Tibial nerve (tissue), 4 donors: Measurements from ENCODE around the gene TAF5L. TPM values are rescaled to one million over a fixed set of nuclear protein-coding genes. Genes with fewer than 3 reads are reported as not detected.

ENCODE experiments used
- DNase-seq, 2 donors: peaks; one replicate each; pipeline ENCODE4 v3.0.0-alpha.2; 2019; ENCODE audit warnings: low spot score in 2 of 2
- H3K27ac ChIP-seq, 4 donors: fragments of 200-600 bp; sonication (generic) in 3 of 4; one replicate each; pipeline ENCODE4 v1.5.1; 2017 to 2019; ENCODE audit warnings: mild to moderate bottlenecking in 1 of 4
- H3K27me3 ChIP-seq, 2 donors: fragments of 200-600 bp; sonication (generic) in 1 of 2; one replicate each; pipeline versions ENCODE4 v1.5.1 to v1.6.0; 2017 to 2019
- H3K36me3 ChIP-seq, 3 donors: fragments of 200-600 bp; sonication (generic); one replicate each; pipeline ENCODE4 v1.5.1; 2018 to 2019
- H3K4me1 ChIP-seq, 4 donors: fragments of 200-600 bp; sonication (generic) in 3 of 4; one replicate each; pipeline ENCODE4 v1.5.1; 2017 to 2019
- H3K4me3 ChIP-seq, 4 donors: fragments of 200-600 bp; sonication (generic) in 3 of 4; one replicate each; pipeline ENCODE4 v1.5.1; 2017 to 2019; ENCODE audit warnings: mild to moderate bottlenecking in 1 of 4, moderate library complexity in 1 of 4
- H3K9me3 ChIP-seq, 4 donors: fragments of 200-600 bp; sonication (generic) in 3 of 4; one replicate each; pipeline ENCODE4 v1.5.1; 2017 to 2019
- EP300 ChIP-seq, 2 donors: sonication (generic); formaldehyde crosslinking; IDR thresholded peaks; one replicate each; pipeline ENCODE4 v1.6.1; 2017; ENCODE audit warnings: antibody characterized with exemption in 2 of 2, mild to moderate bottlenecking in 1 of 2
- POLR2A ChIP-seq, 2 donors: fragments of 450-650 bp; IDR thresholded peaks; one replicate each; pipeline ENCODE4 v1.6.1; 2017; ENCODE audit warnings: antibody characterized with exemption in 2 of 2, mild to moderate bottlenecking in 2 of 2, moderate library complexity in 2 of 2
- WGBS, 2 donors: methylation state at CpG; one replicate each; pipeline ENCODE4 v1.1.5; 2018; 5-methylcytosine and 5-hydroxymethylcytosine counted together
- total RNA-seq, 4 donors: library from RNA; depleted of rRNA; stranded (reverse); fragments of >200 nt; gene quantifications; one replicate each; pipeline ENCODE4 v1.1.0, GENCODE V29; 2016
- TF ChIP-seq, protein P1 (sequence below), 5 experiments: fragments of 200-600 bp in 3 of 5; fragments of 450-650 bp in 2 of 5; sonication (generic) in 3 of 5; IDR thresholded peaks; one replicate each; pipeline ENCODE4 v1.5.1; 2016 to 2019; ENCODE audit warnings: antibody characterized with exemption in 5 of 5, mild to moderate bottlenecking in 3 of 5, moderate library complexity in 2 of 5

TAF5L gene
- total RNA-seq, 4 donors from 2014 or later, result 7.1 to 18.6 (median 8.6) TPM

DNA sequence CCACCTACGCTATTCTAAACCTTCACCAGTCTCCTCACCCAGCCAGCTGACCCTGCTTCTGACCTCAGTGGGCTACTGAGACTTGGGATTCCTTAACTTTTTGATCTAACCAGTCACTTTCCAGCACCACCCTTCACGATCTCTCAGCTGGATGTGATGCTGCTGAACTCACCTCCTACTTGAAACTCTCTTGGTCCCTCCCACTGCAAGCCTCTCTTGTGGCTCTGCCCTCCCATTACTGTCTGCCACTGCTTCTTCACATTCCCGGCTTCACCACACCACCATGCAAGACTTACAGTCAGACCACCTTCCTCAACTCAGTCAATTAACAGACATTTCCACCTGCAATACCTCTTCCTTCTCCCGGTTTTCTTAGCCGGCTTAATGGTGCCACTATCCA lies 6.3 kb downstream of the TAF5L start:
- no peak overlapping the region for H3K27ac ChIP-seq
- DNase-seq, result no peak
- H3K4me3 ChIP-seq, result no peak overlapping the region
- peaks cover 0 to 53% (median 9%) of the 10 kb centered on the region in 4 donors for H3K4me1 ChIP-seq
- 83 to 86% methylated on average over 5 of the region's 5 CpGs for WGBS, 2 donors
- no peaks in the 10 kb centered on the region for H3K27me3 ChIP-seq
- H3K9me3 ChIP-seq, result no peaks in the 10 kb centered on the region
- TF ChIP-seq POLR2A (IDR thresholded peaks at IDR 0.05), result no peak
- TF ChIP-seq, protein P1, sequence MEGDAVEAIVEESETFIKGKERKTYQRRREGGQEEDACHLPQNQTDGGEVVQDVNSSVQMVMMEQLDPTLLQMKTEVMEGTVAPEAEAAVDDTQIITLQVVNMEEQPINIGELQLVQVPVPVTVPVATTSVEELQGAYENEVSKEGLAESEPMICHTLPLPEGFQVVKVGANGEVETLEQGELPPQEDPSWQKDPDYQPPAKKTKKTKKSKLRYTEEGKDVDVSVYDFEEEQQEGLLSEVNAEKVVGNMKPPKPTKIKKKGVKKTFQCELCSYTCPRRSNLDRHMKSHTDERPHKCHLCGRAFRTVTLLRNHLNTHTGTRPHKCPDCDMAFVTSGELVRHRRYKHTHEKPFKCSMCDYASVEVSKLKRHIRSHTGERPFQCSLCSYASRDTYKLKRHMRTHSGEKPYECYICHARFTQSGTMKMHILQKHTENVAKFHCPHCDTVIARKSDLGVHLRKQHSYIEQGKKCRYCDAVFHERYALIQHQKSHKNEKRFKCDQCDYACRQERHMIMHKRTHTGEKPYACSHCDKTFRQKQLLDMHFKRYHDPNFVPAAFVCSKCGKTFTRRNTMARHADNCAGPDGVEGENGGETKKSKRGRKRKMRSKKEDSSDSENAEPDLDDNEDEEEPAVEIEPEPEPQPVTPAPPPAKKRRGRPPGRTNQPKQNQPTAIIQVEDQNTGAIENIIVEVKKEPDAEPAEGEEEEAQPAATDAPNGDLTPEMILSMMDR (IDR thresholded peaks at IDR 0.05), result no peak
- TF ChIP-seq EP300 (IDR thresholded peaks at IDR 0.05), result no peak
- no peaks in the 10 kb centered on the region for H3K36me3 ChIP-seq

DNA sequence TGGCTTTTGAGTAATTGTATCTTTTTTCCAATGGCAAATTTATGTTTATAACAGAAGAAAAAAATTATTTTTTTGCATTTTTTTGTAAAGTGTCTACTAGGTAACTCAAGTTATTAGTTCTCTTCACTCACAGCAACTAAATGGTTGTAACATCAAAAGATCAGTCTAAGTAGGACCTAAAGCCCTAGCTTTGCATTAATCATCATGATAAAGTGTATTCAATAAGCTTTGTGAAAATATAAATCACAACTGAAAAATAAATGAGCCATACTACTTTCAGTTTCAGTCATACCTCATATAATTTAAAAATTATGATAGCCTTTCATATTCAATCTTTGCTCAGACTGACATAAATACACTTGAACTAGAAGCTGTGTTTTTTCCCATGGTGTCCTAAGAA lies 6.9 kb downstream of the TAF5L start:
- TF ChIP-seq, protein P1 (IDR thresholded peaks at IDR 0.05), result no peak
- TF ChIP-seq POLR2A (IDR thresholded peaks at IDR 0.05) (no peak), EP300 (IDR thresholded peaks at IDR 0.05) (no peak)
- H3K4me1 ChIP-seq, result peaks cover 0 to 47% (median 3%) of the 10 kb centered on the region in 4 donors
- H3K4me3 ChIP-seq, result no peak overlapping the region
- H3K36me3 ChIP-seq, result peaks cover 0 to 5% (median 0%) of the 10 kb centered on the region in 3 donors
- no peaks in the 10 kb centered on the region for H3K27me3 ChIP-seq
- no peak overlapping the region for H3K27ac ChIP-seq
- no peaks in the 10 kb centered on the region for H3K9me3 ChIP-seq
- DNase-seq, result no peak

DNA sequence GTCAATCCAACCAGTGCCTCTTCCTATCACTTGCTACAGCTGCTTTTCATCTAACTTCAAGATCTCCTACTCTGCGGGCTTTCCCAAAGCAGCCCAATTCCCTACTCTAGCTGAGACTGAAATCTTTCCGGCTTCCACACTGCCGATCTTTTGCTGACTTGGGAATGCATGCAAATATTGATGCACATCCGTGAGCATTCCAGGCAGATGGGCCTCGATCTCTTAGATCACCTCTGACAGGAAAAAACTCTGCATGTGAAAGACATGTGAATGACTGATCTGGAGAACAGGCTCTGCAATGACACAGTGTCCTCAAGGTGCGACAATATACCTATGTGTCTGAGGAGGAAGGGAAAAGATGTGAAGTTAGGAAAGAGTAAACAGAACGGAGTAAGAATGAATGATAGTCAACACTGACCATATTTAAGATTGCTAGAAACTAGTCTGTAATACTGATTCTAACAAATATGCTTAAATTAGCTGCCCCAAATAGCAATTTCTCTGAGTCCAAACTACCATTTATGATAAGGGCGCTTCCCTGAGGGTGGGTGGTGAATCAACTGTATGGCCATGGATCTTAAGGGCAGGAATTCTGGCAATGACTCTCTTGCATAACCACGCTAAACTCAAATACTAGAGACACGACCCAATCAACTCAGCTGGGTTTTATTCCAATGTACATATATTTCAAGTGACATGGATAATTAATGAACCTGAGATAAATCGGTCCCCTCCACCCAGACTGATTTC lies 8.4 kb downstream of the TAF5L start:
- Histone ChIP-seq H3K27me3 (no peaks in the 10 kb centered on the region), H3K4me1 (peaks cover 0 to 34% (median 0%) of the 10 kb centered on the region in 4 donors), H3K27ac (no peak overlapping the region), H3K36me3 (peaks cover 0 to 20% (median 0%) of the 10 kb centered on the region in 3 donors), H3K4me3 (no peak overlapping the region), H3K9me3 (no peaks in the 10 kb centered on the region)
- WGBS, 2 donors, result 86 to 87% methylated on average over 11 of the region's 11 CpGs
- no peak for DNase-seq
- TF ChIP-seq, protein P1 (IDR thresholded peaks at IDR 0.05), result no peak
- TF ChIP-seq POLR2A (IDR thresholded peaks at IDR 0.05) (no peak), EP300 (IDR thresholded peaks at IDR 0.05) (no peak)

DNA sequence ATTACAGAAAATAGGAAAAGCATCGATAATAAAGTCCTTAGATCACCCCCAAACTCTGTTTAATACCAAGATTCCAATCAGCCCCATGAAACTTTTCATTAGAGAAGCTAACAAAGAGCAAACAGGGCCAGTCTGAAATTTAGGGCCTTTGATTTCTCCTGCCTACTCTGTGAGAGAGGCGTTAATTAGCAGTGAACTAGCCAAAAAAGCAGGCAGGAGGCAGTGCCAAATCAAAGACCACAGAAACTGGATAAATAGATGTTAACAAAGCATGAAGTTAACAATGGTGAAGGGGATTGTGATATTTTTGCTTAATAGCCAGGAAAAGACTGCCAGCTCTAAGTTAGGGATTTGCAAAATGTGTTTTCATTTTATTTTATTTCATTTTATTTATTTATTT lies 11.2 kb downstream of the TAF5L start:
- 90 to 97% methylated on average over 2 of the region's 2 CpGs for WGBS, 2 donors

DNA sequence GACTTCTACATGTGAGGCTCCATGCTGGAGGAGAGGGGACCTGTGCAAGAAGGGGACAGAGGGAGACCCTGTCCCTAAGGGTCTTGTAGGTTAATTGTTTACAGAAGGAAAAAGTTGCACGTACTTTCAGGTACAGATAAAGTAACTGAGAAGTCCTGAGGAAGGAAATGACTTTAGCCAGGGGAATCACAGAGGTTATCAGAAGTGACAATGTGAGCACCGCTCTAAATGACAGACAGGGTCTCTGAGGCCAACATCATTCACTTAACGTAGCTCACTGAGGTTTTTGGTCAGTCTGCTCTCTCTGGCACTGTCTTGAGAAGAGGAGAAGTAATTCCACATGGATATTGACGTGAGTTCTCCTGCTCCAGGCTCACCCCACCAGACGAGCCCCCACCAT lies 12.0 kb downstream of the TAF5L start:
- Histone ChIP-seq H3K36me3 (peaks cover 0 to 56% (median 18%) of the 10 kb centered on the region in 3 donors), H3K27me3 (no peaks in the 10 kb centered on the region), H3K4me3 (no peak overlapping the region), H3K4me1 (peaks cover 0 to 5% (median 0%) of the 10 kb centered on the region in 4 donors), H3K9me3 (no peaks in the 10 kb centered on the region), H3K27ac (no peak overlapping the region)
- WGBS, 2 donors, result 82 to 84% methylated on average over 5 of the region's 5 CpGs
- no peak for DNase-seq
- TF ChIP-seq, protein P1 (IDR thresholded peaks at IDR 0.05), result no peak
- TF ChIP-seq EP300 (IDR thresholded peaks at IDR 0.05) (no peak), POLR2A (IDR thresholded peaks at IDR 0.05) (no peak)

More for the DNA sequence above, 11.2 kb downstream of the TAF5L start:
- Histone ChIP-seq H3K9me3 (no peaks in the 10 kb centered on the region), H3K27ac (no peak overlapping the region), H3K4me3 (no peak overlapping the region), H3K27me3 (no peaks in the 10 kb centered on the region), H3K36me3 (peaks cover 0 to 48% (median 11%) of the 10 kb centered on the region in 3 donors), H3K4me1 (peaks cover 0 to 12% (median 0%) of the 10 kb centered on the region in 4 donors)
- no peak for DNase-seq
- TF ChIP-seq POLR2A (IDR thresholded peaks at IDR 0.05) (no peak), EP300 (IDR thresholded peaks at IDR 0.05) (no peak)
